GM12878 (cell line): ENCODE measurements around the gene ZNF554. TPM values are rescaled to one million over a fixed set of nuclear protein-coding genes. Genes with fewer than 3 reads are reported as not detected.

ENCODE experiments used
- ATAC-seq: fragments of 200-7000 bp; cut with Tn5 transposase; 3 replicates; pipeline ENCODE4 v1.9.1; 2020; ENCODE audit warnings: mild to moderate bottlenecking, moderate library complexity
- BruUV-seq: library from RNA; stranded (reverse); fragments of 400-500 nt; replicated peaks from 2 replicates; lab custom pipeline; 2021; lab: Mats Ljungman, UMichigan
- CTCF ChIA-PET: fragments of 300-600 bp; sonication (Branson Sonifier 250); formaldehyde crosslinking; extraction: SDS; loops from one replicate; lab custom pipeline; 2021; ENCODE audit warnings: inconsistent platforms; lab: Yijun Ruan, JAX
- POLR2A ChIA-PET: fragments of 350-600 bp; formaldehyde crosslinking; extraction: SDS; loops from one replicate; lab custom pipeline; 2021; ENCODE audit warnings: inconsistent platforms; lab: Charles Lee
- RAD21 ChIA-PET: fragments of 300-600 bp; sonication (Branson Sonifier 250); formaldehyde crosslinking; loops from one replicate; lab custom pipeline; 2023; ENCODE audit warnings: antibody characterized with exemption; ENCODE audit not compliant: unreplicated experiment; lab: Charles Lee
- SMC1A ChIA-PET: fragments of 300-600 bp; sonication (Branson Sonifier 250); formaldehyde crosslinking; loops from one replicate; lab custom pipeline; 2023; ENCODE audit not compliant: unreplicated experiment, uncharacterized antibody; lab: Charles Lee
- DNase-seq: peaks from one replicate; pipeline ENCODE4 v3.0.0-alpha.2; 2011; ENCODE audit warnings: low read depth, low spot score
- FAIRE-seq: peaks from 3 replicates; lab custom pipeline; 2011; peaks lifted over from hg19 to GRCh38; lab: Jason Lieb, UNC
- H2AFZ ChIP-seq: 2 replicates; pipeline ENCODE4 v1.6.0; 2011; ENCODE audit warnings: low read depth, low read length, control low read depth; ENCODE audit not compliant: control insufficient read depth
- H3K27ac ChIP-seq: 2 replicates; pipeline ENCODE4 v1.5.1; 2011; ENCODE audit warnings: control low read depth; ENCODE audit not compliant: control insufficient read depth, insufficient read depth
- H3K27me3 ChIP-seq, 2 experiments: replicated peaks in 1 of 2; 2 replicates each; pipeline versions ENCODE4 v1.6.0 to v1.6.1; 2011; ENCODE audit warnings: low read length in 1 of 2; ENCODE audit not compliant: control insufficient read depth in 2 of 2, insufficient read depth in 2 of 2
- H3K36me3 ChIP-seq, 2 experiments: 2 replicates each; pipeline ENCODE4 v1.5.1; 2011; ENCODE audit warnings: low read length in 1 of 2; ENCODE audit not compliant: control insufficient read depth in 2 of 2, insufficient read depth in 2 of 2
- H3K4me1 ChIP-seq: 2 replicates; pipeline ENCODE4 v1.6.1; 2011; ENCODE audit warnings: mild to moderate bottlenecking, low read length, moderate library complexity, mixed read lengths; ENCODE audit not compliant: control insufficient read depth, insufficient read depth
- H3K4me2 ChIP-seq: 2 replicates; pipeline ENCODE4 v1.6.0; 2011; ENCODE audit warnings: control low read depth; ENCODE audit not compliant: control insufficient read depth, insufficient read depth
- H3K4me3 ChIP-seq: fragments of 200-600 bp; sonication (generic); 2 replicates; pipeline ENCODE4 v1.5.1; 2016
- H3K79me2 ChIP-seq: 2 replicates; pipeline ENCODE4 v1.6.0; 2011; ENCODE audit warnings: low read length; ENCODE audit not compliant: control insufficient read depth, insufficient read depth
- H3K9ac ChIP-seq: 2 replicates; pipeline ENCODE4 v1.8.0; 2011; ENCODE audit warnings: low read length, control low read depth, mixed read lengths; ENCODE audit not compliant: control insufficient read depth, insufficient read depth
- H3K9me3 ChIP-seq: replicated peaks from 3 replicates; pipeline ENCODE4 v1.5.1; 2011; ENCODE audit warnings: mild to moderate bottlenecking, low read length; ENCODE audit not compliant: control insufficient read depth, insufficient read depth
- H4K20me1 ChIP-seq: 2 replicates; pipeline ENCODE4 v1.6.0; 2011; ENCODE audit not compliant: control insufficient read depth, insufficient read depth
- CHD1 ChIP-seq: IDR thresholded peaks from 2 replicates; pipeline ENCODE4 v1.6.1; 2012; ENCODE audit warnings: low read depth, low read length, improper control_type of control experiment
- ESRRA ChIP-seq: IDR thresholded peaks from 2 replicates; pipeline ENCODE4 v1.6.1; 2012; ENCODE audit warnings: mild to moderate bottlenecking, low read length, improper control_type of control experiment
- POLR2AphosphoS5 ChIP-seq: IDR thresholded peaks from 2 replicates; pipeline ENCODE4 v1.6.1; 2011; ENCODE audit warnings: mild to moderate bottlenecking, low read length, inconsistent platforms
- SREBF1 ChIP-seq: IDR thresholded peaks from 2 replicates; pipeline ENCODE4 v1.6.1; 2012; ENCODE audit warnings: mild to moderate bottlenecking, low read length
- ZNF24 ChIP-seq: fragments of 450-650 bp; IDR thresholded peaks from 2 replicates; pipeline ENCODE4 v1.6.1; 2017; ENCODE audit warnings: antibody characterized with exemption, mild to moderate bottlenecking
- WGBS: methylation state at CpG from one replicate; pipeline ENCODE4 v1.1.6; 2016; ENCODE audit warnings: low lambda C conversion rate; ENCODE audit not compliant: insufficient replicate concordance, insufficient coverage; ENCODE audit errors: missing lambda C conversion rate; 5-methylcytosine and 5-hydroxymethylcytosine counted together
- in situ Hi-C: fragments of 300-500 bp; cut with MboI; formaldehyde crosslinking; loops from 9 replicates; pipeline ENCODE4 v1.14.3; 2018; ENCODE audit warnings: mixed read lengths
- intact Hi-C: fragments of 100-400 bp; cut with micrococcal nuclease; formaldehyde crosslinking; loops from one replicate; pipeline ENCODE4 v1.14.2; 2022; ENCODE audit not compliant: unreplicated experiment
- polyA plus RNA-seq, 11 experiments: library from polyadenylated mRNA; depleted of rRNA in 4 of 11; unstranded in 6 of 11; stranded (reverse) in 5 of 11; fragments of >200 nt; fragmentation: Nextera tagmentation in 4 of 11; fragmentation: Illumina TruSeq in 1 of 11; extraction: Ambion mirVana in 4 of 11; extraction: Trizol in 1 of 11; gene quantifications; 1 replicate in 1 of 11; 2 replicates in 10 of 11; pipeline versions ENCODE4 v1.2.1 to v1.2.3, GENCODE V29; 2011 to 2016; ENCODE audit warnings: inconsistent platforms in 2 of 11, missing spikeins in 2 of 11, low read depth in 1 of 11
- total RNA-seq, 4 experiments: library from RNA; depleted of rRNA in 3 of 4; stranded (reverse); fragments of >200 nt in 3 of 4; fragmentation: Illumina TruSeq in 1 of 4; extraction: Trizol in 1 of 4; gene quantifications; 2 replicates each; pipeline versions ENCODE4 v1.2.1 to v1.2.3, GENCODE V29; 2013 to 2021
- TF ChIP-seq, protein P1 (sequence below): fragments of 450-650 bp; formaldehyde crosslinking; IDR thresholded peaks from 2 replicates; pipeline ENCODE4 v1.4.0; 2020; ENCODE audit warnings: mild to moderate bottlenecking, moderate library complexity
- TF ChIP-seq, protein P2 (sequence below): IDR thresholded peaks from 2 replicates; pipeline ENCODE4 v1.6.1; 2012; ENCODE audit warnings: low read depth, low read length, improper control_type of control experiment

The ZNF554 gene
- total and polyA plus RNA-seq, 10 of the 15 experiments (the other 5 are each of a cell fraction or from before 2014, with no cell fraction given), result 0.19 to 2.1 (median 1.4) TPM

DNA sequence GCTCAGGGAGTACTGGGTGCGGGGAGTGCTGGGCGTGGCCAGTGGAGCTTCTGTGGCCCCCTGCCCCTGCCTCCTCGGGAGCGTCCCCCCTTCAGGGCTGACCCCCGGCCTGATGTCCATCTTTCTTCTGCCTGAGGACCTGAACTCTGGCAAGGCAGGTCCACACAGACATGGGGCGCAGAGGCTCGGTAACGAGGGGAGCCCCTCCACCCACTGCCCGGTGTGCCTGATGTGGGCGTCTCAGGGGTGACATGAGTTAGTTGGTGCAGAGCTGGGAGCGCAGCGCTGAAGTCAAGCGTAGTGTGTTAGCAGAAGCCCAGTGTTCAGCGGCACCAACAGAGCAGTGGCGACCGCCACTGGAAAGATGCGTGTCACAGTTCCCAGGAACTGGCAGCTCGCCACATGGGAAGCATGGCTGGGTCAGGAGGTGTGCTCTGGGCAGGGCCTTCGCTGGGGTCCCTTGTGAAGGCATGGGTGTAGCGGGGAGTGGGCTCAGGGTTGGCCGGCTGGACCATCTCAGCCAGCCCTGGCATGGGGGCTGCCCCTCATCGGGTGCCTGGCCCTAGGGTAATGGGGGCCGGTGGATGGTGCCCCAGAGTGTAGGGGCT, 22.9 kb upstream of the ZNF554 start (continued):
- TF ChIP-seq, protein P1, sequence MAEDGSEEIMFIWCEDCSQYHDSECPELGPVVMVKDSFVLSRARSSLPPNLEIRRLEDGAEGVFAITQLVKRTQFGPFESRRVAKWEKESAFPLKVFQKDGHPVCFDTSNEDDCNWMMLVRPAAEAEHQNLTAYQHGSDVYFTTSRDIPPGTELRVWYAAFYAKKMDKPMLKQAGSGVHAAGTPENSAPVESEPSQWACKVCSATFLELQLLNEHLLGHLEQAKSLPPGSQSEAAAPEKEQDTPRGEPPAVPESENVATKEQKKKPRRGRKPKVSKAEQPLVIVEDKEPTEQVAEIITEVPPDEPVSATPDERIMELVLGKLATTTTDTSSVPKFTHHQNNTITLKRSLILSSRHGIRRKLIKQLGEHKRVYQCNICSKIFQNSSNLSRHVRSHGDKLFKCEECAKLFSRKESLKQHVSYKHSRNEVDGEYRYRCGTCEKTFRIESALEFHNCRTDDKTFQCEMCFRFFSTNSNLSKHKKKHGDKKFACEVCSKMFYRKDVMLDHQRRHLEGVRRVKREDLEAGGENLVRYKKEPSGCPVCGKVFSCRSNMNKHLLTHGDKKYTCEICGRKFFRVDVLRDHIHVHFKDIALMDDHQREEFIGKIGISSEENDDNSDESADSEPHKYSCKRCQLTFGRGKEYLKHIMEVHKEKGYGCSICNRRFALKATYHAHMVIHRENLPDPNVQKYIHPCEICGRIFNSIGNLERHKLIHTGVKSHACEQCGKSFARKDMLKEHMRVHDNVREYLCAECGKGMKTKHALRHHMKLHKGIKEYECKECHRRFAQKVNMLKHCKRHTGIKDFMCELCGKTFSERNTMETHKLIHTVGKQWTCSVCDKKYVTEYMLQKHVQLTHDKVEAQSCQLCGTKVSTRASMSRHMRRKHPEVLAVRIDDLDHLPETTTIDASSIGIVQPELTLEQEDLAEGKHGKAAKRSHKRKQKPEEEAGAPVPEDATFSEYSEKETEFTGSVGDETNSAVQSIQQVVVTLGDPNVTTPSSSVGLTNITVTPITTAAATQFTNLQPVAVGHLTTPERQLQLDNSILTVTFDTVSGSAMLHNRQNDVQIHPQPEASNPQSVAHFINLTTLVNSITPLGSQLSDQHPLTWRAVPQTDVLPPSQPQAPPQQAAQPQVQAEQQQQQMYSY, result no peak

DNA sequence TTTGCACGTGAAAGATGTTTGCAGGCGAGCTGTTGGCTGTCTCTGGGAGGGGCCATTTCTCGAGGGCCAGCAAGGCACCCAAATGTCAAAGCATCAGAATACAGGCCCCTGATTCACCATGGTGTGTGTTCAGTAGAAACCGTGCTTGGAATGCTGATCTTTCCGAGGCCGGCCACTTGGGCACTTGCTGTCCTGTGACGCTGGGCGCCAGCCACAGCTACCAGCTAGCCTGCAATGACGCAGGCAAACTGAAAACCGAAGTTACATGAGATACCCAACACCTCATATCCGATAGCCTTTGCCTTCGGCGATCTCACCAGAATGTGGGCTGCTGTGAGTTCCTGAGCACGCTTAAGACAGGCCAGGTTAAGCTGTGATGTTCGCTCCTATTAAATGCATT, 22.4 kb upstream of the ZNF554 start:
- FAIRE-seq, result no peak
- SMC1A ChIA-PET, result interaction anchor here (0.6 kb wide), 1 partner anchor 46 kb away, joined by 3 read pairs; no protein-coding TSS in a partner anchor
- no TSS peak for BruUV-seq

More for the DNA sequence above, 22.4 kb upstream of the ZNF554 start:
- CTCF ChIA-PET, result no interaction called here
- POLR2A ChIA-PET, result no interaction called here
- 96% methylated on average over 15 of the region's 15 CpGs for WGBS
- DNase-seq (no peak), ATAC-seq (no peak)
- Histone ChIP-seq H3K4me1 (no peaks in the 10 kb centered on the region), H3K79me2 (no peaks in the 10 kb centered on the region; the same call in 1 of the 2 replicates), H3K27ac (no peak overlapping the region), H3K9me3 (no peaks in the 10 kb centered on the region; the same call in 2 of the 3 replicates), H2AFZ (no peak overlapping the region), H3K4me2 (no peak overlapping the region), H4K20me1 (no peaks in the 10 kb centered on the region), H3K27me3 (no peaks in the 10 kb centered on the region), H3K4me3 (no peak overlapping the region), H3K9ac (no peak overlapping the region), H3K36me3 (peaks cover 13 to 25% of the 10 kb centered on the region in 2 experiments)
- in situ Hi-C loops (no loop called here), intact Hi-C loops (no loop called here)
- TF ChIP-seq ZNF24, result no peak
- no peak for TF ChIP-seq ESRRA
- no peak for TF ChIP-seq CHD1
- TF ChIP-seq, protein P2, sequence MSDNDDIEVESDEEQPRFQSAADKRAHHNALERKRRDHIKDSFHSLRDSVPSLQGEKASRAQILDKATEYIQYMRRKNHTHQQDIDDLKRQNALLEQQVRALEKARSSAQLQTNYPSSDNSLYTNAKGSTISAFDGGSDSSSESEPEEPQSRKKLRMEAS, result no peak
- TF ChIP-seq SREBF1, result no peak
- TF ChIP-seq POLR2AphosphoS5, result no peak
- RAD21 ChIA-PET, result no interaction called here
